VCaP (cell line): ENCODE data around the gene INPP5E.

ENCODE experiments used
- H3K27ac ChIP-seq: fragments of 450-650 bp; 2 replicates; pipeline ENCODE4 v1.5.1; 2017
- TF ChIP-seq, protein P1 (sequence below): fragments of 450-650 bp; conservative IDR thresholded peaks from 2 replicates; pipeline ENCODE4 v1.5.1; 2017; ENCODE audit warnings: mild to moderate bottlenecking, moderate library complexity

The INPP5E gene, protein sequence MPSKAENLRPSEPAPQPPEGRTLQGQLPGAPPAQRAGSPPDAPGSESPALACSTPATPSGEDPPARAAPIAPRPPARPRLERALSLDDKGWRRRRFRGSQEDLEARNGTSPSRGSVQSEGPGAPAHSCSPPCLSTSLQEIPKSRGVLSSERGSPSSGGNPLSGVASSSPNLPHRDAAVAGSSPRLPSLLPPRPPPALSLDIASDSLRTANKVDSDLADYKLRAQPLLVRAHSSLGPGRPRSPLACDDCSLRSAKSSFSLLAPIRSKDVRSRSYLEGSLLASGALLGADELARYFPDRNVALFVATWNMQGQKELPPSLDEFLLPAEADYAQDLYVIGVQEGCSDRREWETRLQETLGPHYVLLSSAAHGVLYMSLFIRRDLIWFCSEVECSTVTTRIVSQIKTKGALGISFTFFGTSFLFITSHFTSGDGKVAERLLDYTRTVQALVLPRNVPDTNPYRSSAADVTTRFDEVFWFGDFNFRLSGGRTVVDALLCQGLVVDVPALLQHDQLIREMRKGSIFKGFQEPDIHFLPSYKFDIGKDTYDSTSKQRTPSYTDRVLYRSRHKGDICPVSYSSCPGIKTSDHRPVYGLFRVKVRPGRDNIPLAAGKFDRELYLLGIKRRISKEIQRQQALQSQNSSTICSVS

DNA sequence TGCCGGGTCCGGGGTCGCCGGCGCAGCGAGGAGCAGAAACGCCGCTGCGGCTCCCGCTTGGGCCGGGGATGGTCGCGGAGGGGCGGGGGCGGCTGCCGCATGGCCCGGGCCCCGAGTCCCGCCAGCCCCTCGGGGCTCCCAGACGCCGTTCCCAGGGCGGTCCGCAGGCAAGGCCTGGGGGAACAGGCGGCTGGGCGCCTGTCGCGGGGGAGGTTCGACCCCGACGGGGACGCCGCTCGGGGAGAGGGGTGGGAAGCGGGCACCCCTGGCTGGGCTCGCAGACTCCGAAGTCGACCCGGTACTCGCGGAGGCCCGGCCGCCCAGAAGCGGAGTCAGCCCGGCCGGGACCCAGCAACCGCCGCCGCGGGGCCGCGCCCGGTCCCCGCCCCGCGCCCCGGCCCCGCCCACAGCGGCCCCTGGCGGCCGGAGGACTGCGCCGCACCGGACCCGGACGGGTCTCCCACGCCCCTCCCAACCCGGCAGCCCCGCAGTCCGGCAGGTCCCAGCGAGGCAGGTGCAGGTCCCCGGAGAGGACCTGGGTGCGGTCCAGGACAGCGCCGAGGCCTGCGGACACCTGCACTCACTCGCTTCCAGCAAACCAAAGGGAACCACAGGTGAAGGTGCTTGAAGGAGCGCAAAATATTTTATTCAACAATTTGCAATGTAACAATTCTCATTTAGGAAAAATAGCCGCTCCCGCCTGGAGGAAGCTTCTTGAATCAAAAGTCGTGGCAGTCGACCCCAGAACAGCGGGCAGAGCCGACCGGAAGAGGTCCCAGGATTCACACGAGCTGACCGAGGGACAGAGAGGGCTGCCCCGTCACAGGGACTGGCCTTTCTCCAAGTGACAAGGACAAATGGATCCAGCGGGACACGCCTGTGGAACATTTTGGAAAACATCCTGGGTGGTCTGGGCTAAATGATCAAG, at the start of gene INPP5E:
TSS of gene INPP5E (minus strand) at position 365 of the 928 bp plus-strand sequence. CDS start 426 bp downstream, outside the sequence.
- H3K27ac ChIP-seq = peak within 1 kb of the TSS; percentile 91
- TF ChIP-seq, protein P1, sequence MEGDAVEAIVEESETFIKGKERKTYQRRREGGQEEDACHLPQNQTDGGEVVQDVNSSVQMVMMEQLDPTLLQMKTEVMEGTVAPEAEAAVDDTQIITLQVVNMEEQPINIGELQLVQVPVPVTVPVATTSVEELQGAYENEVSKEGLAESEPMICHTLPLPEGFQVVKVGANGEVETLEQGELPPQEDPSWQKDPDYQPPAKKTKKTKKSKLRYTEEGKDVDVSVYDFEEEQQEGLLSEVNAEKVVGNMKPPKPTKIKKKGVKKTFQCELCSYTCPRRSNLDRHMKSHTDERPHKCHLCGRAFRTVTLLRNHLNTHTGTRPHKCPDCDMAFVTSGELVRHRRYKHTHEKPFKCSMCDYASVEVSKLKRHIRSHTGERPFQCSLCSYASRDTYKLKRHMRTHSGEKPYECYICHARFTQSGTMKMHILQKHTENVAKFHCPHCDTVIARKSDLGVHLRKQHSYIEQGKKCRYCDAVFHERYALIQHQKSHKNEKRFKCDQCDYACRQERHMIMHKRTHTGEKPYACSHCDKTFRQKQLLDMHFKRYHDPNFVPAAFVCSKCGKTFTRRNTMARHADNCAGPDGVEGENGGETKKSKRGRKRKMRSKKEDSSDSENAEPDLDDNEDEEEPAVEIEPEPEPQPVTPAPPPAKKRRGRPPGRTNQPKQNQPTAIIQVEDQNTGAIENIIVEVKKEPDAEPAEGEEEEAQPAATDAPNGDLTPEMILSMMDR = peak; percentile 99

DNA sequence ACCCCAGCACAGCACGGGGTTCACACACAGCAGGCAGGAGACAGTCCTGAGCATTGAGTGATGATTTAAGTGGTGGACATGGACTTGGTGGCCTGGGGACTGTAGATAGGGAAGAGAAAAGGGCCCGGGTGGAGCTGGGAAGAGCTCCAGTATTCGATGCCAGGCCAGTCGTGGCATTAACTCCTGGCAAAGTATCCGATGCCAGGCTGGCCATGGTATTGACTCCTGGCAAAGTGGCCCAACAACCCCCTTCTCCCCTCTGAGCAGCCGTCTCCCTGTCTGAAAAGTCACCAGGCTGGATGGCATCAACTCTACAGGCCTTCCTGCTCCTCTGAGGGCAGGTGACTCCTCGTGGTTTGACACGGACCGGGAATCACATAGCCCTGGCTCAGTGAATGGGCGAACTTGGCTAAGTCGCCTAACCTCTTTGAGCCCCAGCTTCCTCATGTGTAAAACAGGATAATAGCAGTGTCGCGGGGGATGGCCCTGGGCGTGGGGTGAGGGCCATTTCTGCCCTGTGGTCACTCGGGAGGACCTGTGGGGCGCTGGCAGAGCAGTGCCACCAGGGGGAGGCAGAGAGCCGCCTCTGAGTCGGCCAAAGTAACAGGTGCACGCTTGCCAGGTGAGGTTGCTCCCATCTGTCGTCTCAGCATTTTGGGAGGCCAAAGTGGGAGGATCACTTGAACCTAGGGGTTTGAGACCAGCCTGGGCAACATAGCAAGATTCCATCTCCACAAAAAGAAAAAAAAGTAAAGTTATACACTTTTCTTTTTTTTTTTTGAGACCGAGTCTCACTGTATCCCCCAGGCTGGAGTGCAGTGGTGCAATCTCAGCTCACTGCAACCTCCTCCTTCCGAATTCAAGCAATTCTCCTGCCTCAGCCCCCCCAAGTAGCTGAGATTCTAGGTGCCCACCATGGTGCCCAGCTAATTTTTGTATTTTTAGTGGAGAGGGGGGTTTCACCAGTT, 48.9 kb upstream of the INPP5E start:
- H3K27ac ChIP-seq = no peak overlapping the region
- TF ChIP-seq, protein P1 = peak; percentile 99

DNA sequence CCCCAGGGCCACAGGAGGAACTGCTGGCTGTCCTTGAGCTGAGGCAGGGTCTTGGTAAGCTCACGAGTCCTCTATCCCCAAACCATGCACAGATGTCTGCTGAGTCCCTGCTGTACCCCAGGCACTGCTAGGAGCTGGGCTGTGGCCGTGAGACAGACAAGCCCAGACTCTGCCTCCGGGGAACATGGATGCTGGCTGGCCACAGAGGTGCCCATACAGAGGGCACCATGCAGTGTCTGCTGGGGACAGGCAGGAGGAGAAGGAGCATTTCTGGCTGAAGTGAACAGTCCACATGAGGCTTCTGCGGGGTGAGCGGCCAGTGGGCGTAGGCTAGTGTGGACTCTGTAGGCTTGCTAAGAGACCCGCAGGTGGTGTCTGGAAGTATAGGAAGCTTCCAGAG, 48.0 kb upstream of the INPP5E start:
- TF ChIP-seq, protein P1 = no peak
- H3K27ac ChIP-seq = no peak overlapping the region

DNA sequence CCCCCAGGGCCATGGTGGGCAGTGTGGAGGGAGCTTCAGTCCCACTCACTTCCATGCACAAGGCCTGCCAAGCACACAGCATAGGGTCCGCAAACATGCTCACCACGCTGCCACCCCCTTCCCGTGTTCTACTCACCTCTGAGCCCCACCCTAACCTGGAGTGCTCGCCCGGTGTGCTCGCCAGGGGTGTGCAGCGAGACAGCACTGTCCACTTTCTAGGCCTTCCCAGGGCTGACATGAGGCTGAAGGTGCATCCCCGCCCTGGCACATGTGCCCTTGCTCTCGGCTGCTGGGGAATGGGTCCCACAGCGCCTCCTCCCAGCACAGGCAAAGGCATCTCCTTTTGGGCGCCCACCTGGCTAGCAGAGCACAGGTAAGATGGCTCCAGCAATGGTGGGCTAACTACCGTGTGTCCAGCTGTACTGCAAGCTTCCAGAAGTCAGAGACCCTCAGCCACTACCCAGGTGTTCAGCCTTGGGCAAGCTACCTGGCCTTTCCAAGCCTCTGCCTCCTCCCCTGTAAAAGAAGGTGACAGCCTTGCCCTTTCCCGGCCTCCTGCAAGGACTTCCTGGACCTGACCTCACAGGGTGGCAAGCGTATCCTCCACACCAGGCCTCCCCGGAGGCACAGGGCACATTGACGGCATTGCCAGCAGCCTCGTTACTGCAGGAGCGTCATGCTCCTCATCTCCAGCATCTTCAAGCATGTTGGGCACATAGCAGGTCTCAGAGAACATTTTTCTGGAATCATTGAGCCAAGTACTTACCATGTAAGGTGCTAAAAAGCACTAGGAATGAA, 47.4 kb upstream of the INPP5E start:
- no peak overlapping the region for H3K27ac ChIP-seq
- TF ChIP-seq, protein P1 = no peak

DNA sequence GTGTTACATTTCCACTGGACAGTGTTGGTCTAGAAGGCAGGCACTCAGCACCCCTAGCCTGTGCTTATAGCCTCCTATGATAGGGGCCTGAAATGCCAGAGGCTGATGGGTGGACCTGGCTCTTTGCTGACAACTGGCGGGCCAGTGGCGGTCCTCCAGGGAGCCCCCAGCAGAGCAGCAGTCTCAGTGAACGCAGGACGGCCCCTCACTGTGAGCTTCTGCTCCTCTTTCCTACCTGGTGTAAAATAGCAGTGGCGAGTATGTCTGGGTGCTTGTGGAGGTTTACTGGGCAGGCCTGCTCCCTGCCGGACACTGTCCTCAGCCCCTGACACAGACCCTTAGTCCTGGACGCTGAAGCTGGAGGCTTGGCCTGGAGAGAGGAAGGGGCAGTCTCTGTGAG, 46.5 kb upstream of the INPP5E start:
- no peak overlapping the region for H3K27ac ChIP-seq
- TF ChIP-seq, protein P1 = no peak
